Pericardium fibroblast (primary cell): ENCODE measurements around the gene CD274. TPM values are rescaled to one million over a fixed set of nuclear protein-coding genes. Genes with fewer than 3 reads are reported as not detected.

Experiments used
- total RNA-seq: library from RNA; depleted of rRNA; stranded (reverse); fragments of >200 nt; gene quantifications from 2 replicates; pipeline ENCODE4 v1.2.3, GENCODE V29; 2015

The CD274 gene
- 0.43 and 4.4 TPM in 2 replicates for total RNA-seq

DNA sequence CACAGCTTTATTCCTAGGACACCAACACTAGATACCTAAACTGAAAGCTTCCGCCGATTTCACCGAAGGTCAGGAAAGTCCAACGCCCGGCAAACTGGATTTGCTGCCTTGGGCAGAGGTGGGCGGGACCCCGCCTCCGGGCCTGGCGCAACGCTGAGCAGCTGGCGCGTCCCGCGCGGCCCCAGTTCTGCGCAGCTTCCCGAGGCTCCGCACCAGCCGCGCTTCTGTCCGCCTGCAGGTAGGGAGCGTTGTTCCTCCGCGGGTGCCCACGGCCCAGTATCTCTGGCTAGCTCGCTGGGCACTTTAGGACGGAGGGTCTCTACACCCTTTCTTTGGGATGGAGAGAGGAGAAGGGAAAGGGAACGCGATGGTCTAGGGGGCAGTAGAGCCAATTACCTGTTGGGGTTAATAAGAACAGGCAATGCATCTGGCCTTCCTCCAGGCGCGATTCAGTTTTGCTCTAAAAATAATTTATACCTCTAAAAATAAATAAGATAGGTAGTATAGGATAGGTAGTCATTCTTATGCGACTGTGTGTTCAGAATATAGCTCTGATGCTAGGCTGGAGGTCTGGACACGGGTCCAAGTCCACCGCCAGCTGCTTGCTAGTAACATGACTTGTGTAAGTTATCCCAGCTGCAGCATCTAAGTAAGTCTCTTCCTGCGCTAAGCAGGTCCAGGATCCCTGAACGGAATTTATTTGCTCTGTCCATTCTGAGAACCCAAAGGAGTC lies at the start of gene CD274:
Gene CD274 (plus strand): TSS at position 184 of the 733 bp plus-strand sequence. CDS start 5,572 bp downstream, outside the sequence.

DNA sequence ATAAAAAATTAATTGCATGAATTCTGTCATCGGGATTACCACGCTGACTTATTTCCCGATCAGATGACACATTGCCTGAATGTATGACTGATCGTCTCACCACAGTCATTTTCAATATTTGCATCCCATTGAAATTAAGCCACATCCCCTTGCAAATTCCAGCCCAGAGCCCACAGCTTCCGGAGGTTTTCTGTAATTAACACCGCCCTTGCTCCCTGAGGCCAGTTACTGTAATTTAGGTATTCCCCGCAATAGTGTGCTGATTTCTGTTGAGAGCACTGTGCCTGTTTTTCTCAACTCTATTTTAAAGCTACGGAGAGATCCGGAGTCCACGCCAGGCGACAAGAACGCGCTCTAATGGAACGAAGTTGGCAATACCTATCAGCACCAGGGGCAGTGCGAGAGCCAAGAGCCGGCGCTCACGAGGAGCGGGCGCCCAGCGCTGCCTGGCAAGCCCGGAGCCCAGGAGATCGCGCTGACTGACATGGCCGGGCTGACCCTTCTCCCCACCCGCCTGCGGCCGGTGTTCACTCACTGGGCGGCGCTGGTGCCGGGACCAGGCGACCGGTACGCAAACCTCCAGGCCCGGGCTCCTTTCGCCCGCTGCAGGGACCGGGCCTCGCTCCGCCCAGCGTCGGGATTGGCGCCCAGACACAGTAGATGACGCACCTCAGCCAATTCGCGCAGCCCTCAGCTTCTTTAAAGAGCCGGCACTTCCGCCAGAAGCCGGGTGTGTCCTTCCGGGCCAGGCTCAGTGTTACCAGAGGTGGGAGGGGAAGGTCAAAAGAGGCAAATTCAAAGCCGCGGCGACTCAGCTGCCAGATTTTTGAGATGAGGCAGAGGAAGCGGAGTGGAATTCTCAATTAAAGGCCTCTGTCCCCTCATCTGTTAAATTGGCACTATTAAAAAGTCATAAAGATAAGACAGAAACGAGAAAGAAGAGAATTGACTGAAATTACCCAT lies 12.8 kb upstream of the CD274 start, which contains the start of gene PLGRKT:
Gene PLGRKT (minus strand): TSS at position 672 of the 963 bp plus-strand sequence. CDS start 5,948 bp downstream, outside the sequence.

DNA sequence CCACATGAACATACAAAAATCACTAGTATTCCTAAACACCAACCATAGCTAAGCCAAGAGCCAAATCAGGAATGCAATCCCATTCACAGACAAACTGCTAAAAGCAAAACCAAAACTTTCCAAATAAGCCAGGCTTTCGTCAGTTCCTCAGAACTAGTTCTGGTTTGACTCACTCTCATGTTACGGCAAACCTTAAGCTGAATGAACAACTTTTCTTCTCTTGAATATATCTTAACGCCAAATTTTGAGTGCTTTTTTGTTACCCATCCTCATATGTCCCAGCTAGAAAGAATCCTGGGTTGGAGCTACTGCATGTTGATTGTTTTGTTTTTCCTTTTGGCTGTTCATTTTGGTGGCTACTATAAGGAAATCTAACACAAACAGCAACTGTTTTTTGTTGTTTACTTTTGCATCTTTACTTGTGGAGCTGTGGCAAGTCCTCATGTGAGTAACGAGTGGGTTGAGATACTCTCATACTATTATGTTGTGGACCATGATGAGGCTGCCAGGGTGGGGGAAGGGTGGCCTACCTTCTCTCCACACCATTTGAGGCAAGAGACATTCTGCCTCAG lies 60.1 kb downstream of the CD274 start, which contains the start of gene PDCD1LG2:
Gene PDCD1LG2 (plus strand): TSS at position 172 of the 572 bp plus-strand sequence. CDS start 12,016 bp downstream, outside the sequence.

Other genes with a start within 250 kb of the CD274 start
- gene INSL4, start 219.1 kb upstream of the CD274 start, total RNA-seq: not detected in 2 replicates
- gene RLN2, start 145.8 kb upstream of the CD274 start, total RNA-seq: not detected in 2 replicates
- 3.7 TPM in 1 of 2 replicates, not detected in the other for gene RLN1, start 110.7 kb upstream of the CD274 start, total RNA-seq
- 21.1 and 21.4 TPM in 2 replicates for gene PLGRKT, start 12.6 kb upstream of the CD274 start, total RNA-seq
- 0.77 and 10.7 TPM in 2 replicates for gene PDCD1LG2, start 60.0 kb downstream of the CD274 start, total RNA-seq
- 23.7 and 45.3 TPM in 2 replicates for gene RIC1, start 178.6 kb downstream of the CD274 start, total RNA-seq